CD4-positive, alpha-beta T cell treated with Interleukin-17A for 4 hours (primary cell): ENCODE data around the gene COL6A3.

ENCODE experiments used
- DNase-seq: peaks from one replicate; pipeline ENCODE4 v3.0.0-alpha.2; 2020; ENCODE audit warnings: mixed read lengths

COL6A3 gene

GRCh38 chr2:237293978-237294377 is 120.0 kb downstream of the COL6A3 start:
- no peak for DNase-seq

- DNase-seq: peak; percentile 28
These were observed 122.7 kb downstream of the COL6A3 start for GRCh38 chr2:237291138-237291792.

DNA sequence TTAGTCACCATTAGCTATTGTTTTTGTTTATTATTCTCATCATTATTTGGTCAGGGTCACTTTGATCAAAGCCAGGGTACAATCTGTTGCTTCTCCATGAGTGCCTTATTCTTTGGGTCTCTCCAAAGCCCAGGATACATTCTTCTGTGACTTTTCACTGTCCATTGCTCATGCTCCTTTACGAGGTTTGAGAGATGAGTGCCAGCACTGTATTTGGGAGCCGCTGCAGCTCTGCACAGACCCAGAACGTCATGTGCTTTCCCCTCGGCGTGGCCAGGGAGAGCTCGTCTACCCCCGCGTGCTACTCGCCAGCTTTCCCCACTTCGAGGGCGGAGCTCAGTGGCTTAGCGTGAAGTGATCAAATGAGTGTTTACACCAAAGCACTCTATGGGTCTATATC is 123.7 kb downstream of the COL6A3 start:
- no peak for DNase-seq

GRCh38 chr2:237289139-237289538 is 124.8 kb downstream of the COL6A3 start:
- DNase-seq: no peak

DNA sequence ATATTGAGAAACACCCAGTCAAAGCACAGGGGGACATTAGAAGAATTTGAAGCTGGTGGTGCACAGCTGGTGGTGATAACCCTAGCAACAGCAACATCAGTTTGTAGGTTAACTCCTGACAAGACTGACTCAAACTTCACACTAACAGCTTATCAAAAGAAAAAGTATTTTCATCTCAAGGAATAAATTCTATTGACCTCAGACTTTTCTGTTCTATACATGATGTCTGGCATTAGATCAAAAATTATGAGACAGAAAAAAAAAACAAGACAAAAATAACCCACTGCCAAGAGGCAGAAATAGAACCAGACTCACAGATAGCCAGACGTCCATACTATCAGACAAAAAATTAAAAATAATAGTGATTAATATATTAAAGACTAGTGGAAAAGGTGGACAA is 126.1 kb downstream of the COL6A3 start:
- no peak for DNase-seq

GRCh38 chr2:237283131-237283928 is 130.6 kb downstream of the COL6A3 start:
- no peak for DNase-seq

GRCh38 chr2:237282568-237283128 is 131.3 kb downstream of the COL6A3 start:
- DNase-seq: no peak

DNA sequence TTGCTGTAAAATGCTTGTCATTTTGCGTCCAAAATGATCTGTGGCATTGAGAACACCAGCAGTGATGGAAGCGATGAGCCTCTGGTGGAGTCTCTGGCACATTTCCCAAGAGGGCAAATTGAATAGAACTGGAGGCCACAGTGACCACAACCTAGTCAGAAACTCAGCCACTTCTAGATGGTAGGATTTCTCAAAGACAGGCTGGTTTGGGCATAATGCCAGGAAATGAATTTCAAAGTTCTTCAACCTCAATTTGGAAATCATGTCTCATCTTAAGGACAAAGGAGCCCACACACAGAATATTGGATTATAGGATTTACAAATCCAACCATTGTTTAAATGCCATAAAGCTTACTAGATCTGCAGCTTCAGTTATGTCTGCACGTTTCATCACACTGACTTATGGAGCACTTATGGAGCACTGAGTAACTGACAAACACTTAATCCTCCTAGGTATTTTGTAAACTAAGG is 132.1 kb downstream of the COL6A3 start:
- no peak for DNase-seq

DNA sequence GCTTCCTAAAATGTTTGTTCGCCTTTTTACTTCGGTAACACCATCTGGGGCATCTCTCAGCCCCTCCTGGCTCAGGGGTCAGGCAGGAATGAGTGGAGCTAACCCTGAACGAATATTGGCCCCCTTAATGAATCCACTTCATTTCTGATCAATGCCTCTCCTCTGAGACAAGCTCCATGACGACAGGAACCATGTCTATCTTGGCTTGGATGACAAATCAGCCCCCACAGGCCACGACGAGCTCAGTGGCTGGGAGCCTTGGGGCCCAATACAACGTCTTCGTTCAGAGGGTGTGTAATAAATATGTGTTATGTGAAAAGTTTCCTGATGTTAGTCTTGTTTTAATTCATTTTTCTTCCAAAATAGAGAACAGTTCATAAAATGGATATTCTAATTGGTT is 133.0 kb downstream of the COL6A3 start:
- DNase-seq: no peak

- no peak for DNase-seq
These were observed 133.7 kb downstream of the COL6A3 start for GRCh38 chr2:237280229-237280628.

DNA sequence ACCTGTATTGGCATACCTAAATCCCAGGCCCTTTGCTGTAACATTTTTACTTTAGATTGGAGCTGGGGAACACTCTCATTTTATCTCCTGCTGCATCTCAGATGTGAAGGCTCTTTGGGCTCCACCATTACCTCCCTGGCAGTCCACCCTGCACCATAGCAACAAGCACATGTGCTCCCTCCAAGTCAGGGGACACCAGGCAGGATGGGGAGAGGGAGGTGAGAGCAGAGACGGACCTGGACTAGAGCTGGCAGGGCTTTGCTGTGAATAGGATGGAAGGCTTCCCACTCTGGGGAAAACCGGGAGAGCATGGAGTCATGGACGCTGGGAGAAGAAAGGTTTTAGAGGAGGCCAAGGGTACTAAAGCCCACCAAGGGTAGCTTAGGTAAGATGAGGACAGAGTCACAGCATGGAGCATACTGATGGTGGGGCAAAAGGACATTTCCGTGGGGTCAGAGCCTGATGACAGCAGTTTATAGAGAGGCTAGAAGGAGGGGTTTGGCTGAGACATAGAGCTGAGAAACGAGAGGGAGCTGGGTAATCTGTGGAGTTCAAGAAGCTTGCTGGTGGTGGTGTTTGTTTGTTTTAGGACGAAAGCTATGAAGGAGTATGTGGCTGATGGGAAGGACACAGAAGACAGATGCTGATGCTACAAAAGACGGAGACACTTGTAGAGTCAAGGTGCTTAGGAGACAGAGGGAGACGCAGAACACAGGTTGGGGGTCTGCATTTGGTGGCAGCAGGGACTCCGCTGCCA is 134.8 kb downstream of the COL6A3 start:
- DNase-seq: no peak

DNA sequence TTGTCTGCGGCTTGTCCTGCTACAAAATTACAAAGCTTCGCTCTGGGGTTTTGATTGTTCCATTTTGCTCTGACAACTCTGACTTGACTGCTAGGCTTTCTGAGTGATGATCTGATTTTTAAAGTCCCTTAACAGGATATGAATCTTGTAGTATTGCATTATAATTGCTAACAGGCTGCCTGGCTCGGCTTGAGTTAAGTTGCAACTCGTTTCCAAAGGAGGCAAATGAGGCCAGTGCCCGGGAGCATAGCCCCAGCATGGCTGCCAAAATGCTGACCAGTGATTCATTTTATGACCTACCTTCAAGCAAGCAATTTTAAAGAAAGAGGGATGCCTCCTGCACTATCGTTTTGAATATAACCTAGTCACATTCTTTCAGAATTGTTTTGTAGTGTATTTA is 135.4 kb downstream of the COL6A3 start:
- DNase-seq: no peak

DNA sequence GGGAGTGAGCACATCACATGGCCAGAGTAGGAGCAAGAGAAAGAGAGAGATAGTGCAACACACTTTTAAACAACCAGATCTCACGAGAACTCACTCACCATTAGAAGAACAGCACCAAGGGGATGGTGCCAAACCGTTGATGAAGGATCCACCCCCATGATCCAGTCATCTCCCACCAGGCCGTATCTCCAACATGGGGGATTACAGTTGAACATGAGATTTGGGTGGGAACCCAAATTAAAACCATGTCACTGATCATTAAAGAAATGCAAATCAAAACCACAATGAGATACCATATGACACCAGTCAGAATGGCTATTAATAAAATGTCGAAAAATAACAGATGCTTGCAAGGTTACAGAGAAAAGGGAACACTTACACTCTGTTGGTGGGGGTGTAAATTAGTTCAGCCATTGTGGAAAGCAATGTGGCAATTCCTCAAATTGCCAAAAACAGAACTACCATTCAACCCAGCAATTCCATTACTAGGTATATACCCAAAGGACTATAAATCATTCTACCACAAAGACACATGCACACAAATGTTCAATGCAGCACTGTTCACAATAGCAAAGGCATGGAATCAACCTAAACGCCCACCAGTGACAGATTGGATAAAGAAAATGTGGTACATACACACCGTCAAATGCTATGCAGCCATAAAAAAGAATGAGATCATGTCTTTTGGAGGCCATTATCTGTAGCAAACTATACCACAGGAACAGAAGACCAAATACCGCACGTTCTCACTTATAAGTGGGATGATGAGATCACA is 137.1 kb downstream of the COL6A3 start:
- no peak for DNase-seq
